ENCODE data around the gene RAB31.
"Not testable (repeated sequence)": the region's sequence is repeated elsewhere in the genome, so short reads cannot be mapped to it uniquely, and the experiment has no call there.

RAB31 gene

GRCh38 chr18:9845256-9845655 is 137.2 kb downstream of the RAB31 start:
- peak; percentile 46 for DNase-seq

- DNase-seq = no peak
Observed at GRCh38 chr18:9846162-9846925, 138.2 kb downstream of the RAB31 start.

- no peak for DNase-seq
Observed at GRCh38 chr18:9848170-9848879, 140.2 kb downstream of the RAB31 start.

- peak; percentile 26 for DNase-seq
Observed at GRCh38 chr18:9849407-9850283, 141.5 kb downstream of the RAB31 start.

- no peak for DNase-seq
Observed at GRCh38 chr18:9850309-9850708, 142.2 kb downstream of the RAB31 start.

GRCh38 chr18:9851511-9851910 is 143.4 kb downstream of the RAB31 start:
- no peak for DNase-seq

GRCh38 chr18:9852266-9853081 is 144.4 kb downstream of the RAB31 start:
- DNase-seq = no peak

- no peak for DNase-seq
Observed at GRCh38 chr18:9854801-9855676, 146.9 kb downstream of the RAB31 start.

GRCh38 chr18:9855681-9856080 is 147.6 kb downstream of the RAB31 start:
- DNase-seq = no peak

- DNase-seq = no peak
Observed at GRCh38 chr18:9856092-9856491, 148.0 kb downstream of the RAB31 start.

- DNase-seq = not testable (repeated sequence)
Observed at GRCh38 chr18:9857479-9857998, 149.4 kb downstream of the RAB31 start.

GRCh38 chr18:9858642-9859041 is 150.5 kb downstream of the RAB31 start:
- no peak for DNase-seq

- no peak for DNase-seq
Observed at GRCh38 chr18:9859232-9859631, 151.1 kb downstream of the RAB31 start.

- no peak for DNase-seq
Observed at GRCh38 chr18:9860682-9861081, 152.6 kb downstream of the RAB31 start.

- DNase-seq = no peak
Observed at GRCh38 chr18:9861157-9861556, 153.1 kb downstream of the RAB31 start.

GRCh38 chr18:9861933-9862332 is 153.8 kb downstream of the RAB31 start:
- no peak for DNase-seq

- DNase-seq = no peak
Observed at GRCh38 chr18:9862686-9863085, 154.6 kb downstream of the RAB31 start.

- DNase-seq = no peak
Observed at GRCh38 chr18:9863282-9863681, 155.2 kb downstream of the RAB31 start.

- DNase-seq = no peak
Observed at GRCh38 chr18:9865764-9866490, 157.8 kb downstream of the RAB31 start.

GRCh38 chr18:9866627-9867026 is 158.5 kb downstream of the RAB31 start:
- no peak for DNase-seq

Measured in fibroblast of skin of back (primary cell).